Stimulated activated CD8-positive, alpha-beta memory T cell treated with anti-CD3 and anti-CD28 coated beads, Interleukin-12 subunit alpha, Interleukin-12 subunit beta, amount 100 ng/mL, for 1 hour (primary cell): ENCODE results near the gene APBA2.

Source experiments
- DNase-seq: peaks from one replicate; pipeline ENCODE4 v3.0.0-alpha.2; 2020; ENCODE audit warnings: low read depth

The APBA2 gene

GRCh38 chr15:28915041-28915810, 29.5 kb downstream of the APBA2 start:
- no peak for DNase-seq

GRCh38 chr15:28915935-28916334, 30.2 kb downstream of the APBA2 start:
- DNase-seq, result no peak

- DNase-seq, result no peak
Measured at GRCh38 chr15:28917791-28918140, 32.0 kb downstream of the APBA2 start.

- no peak for DNase-seq
Measured at GRCh38 chr15:28918141-28918983, 32.6 kb downstream of the APBA2 start.

- no peak for DNase-seq
Measured at GRCh38 chr15:28919201-28919635, 33.4 kb downstream of the APBA2 start.

- no peak for DNase-seq
Measured at GRCh38 chr15:28919679-28920655, 34.2 kb downstream of the APBA2 start.

- DNase-seq, result no peak
Measured at GRCh38 chr15:28920781-28921331, 35.1 kb downstream of the APBA2 start.

- no peak for DNase-seq
Measured at GRCh38 chr15:28921336-28921735, 35.6 kb downstream of the APBA2 start.

- no peak for DNase-seq
Measured at GRCh38 chr15:28921919-28922706, 36.3 kb downstream of the APBA2 start.

- DNase-seq, result no peak
Measured at GRCh38 chr15:28922707-28923012, 36.9 kb downstream of the APBA2 start.

- DNase-seq, result no peak
Measured at GRCh38 chr15:28923726-28924280, 38.0 kb downstream of the APBA2 start.

GRCh38 chr15:28927043-28927442, 41.3 kb downstream of the APBA2 start:
- DNase-seq, result no peak

GRCh38 chr15:28929200-28929599, 43.4 kb downstream of the APBA2 start:
- no peak for DNase-seq

GRCh38 chr15:28930011-28930410, 44.2 kb downstream of the APBA2 start:
- DNase-seq, result no peak

- no peak for DNase-seq
Measured at GRCh38 chr15:28930476-28931291, 44.9 kb downstream of the APBA2 start.

GRCh38 chr15:28931828-28932227, 46.1 kb downstream of the APBA2 start:
- no peak for DNase-seq

GRCh38 chr15:28932361-28932760, 46.6 kb downstream of the APBA2 start:
- no peak for DNase-seq

GRCh38 chr15:28933710-28934445, 48.1 kb downstream of the APBA2 start:
- DNase-seq, result no peak

GRCh38 chr15:28934645-28935044, 48.9 kb downstream of the APBA2 start:
- no peak for DNase-seq
